GM23338 (cell line): ENCODE results near the gene SLC41A3. TPM values are rescaled to one million over a fixed set of nuclear protein-coding genes. Genes with fewer than 3 reads are reported as not detected.

Experiments
- ATAC-seq: fragments of 200-7000 bp; cut with Tn5 transposase; 3 replicates; pipeline ENCODE4 v1.9.1; 2020
- DNase-seq: peaks from one replicate; pipeline ENCODE4 v3.0.0-alpha.2; 2015; ENCODE audit warnings: low spot score
- H2AFZ ChIP-seq: fragments of 200-600 bp; sonication (generic); 2 replicates; pipeline ENCODE4 v1.8.0; 2016; ENCODE audit warnings: antibody characterized with exemption, mild to moderate bottlenecking, moderate library complexity
- H3F3A ChIP-seq: fragments of 200-600 bp; sonication (generic); replicated peaks from 2 replicates; pipeline ENCODE4 v1.8.0; 2017; ENCODE audit warnings: antibody characterized with exemption, mixed run types, low read depth
- H3K27ac ChIP-seq: fragments of 200-600 bp; sonication (generic); 2 replicates; pipeline ENCODE4 v1.6.1; 2016; ENCODE audit warnings: low read depth
- H3K27me3 ChIP-seq: fragments of 200-600 bp; sonication (generic); 2 replicates; pipeline ENCODE4 v1.8.0; 2016; ENCODE audit warnings: mild to moderate bottlenecking, mixed run types, moderate library complexity; ENCODE audit not compliant: insufficient read depth
- H3K36me3 ChIP-seq: fragments of 200-600 bp; sonication (generic); 2 replicates; pipeline ENCODE4 v1.8.0; 2016; ENCODE audit warnings: mild to moderate bottlenecking; ENCODE audit not compliant: insufficient read depth
- H3K4me1 ChIP-seq: fragments of 200-600 bp; sonication (generic); 2 replicates; pipeline ENCODE4 v1.8.0; 2016; ENCODE audit warnings: mild to moderate bottlenecking, moderate library complexity; ENCODE audit not compliant: insufficient read depth
- H3K4me2 ChIP-seq: fragments of 200-600 bp; sonication (generic); 2 replicates; pipeline ENCODE4 v1.7.1; 2017; ENCODE audit warnings: mixed run types
- H3K4me3 ChIP-seq: fragments of 200-600 bp; sonication (generic); 2 replicates; pipeline ENCODE4 v1.6.1; 2016; ENCODE audit warnings: mixed run types
- H3K79me2 ChIP-seq: fragments of 200-600 bp; sonication (generic); replicated peaks from 2 replicates; pipeline ENCODE4 v1.8.0; 2017; ENCODE audit warnings: mild to moderate bottlenecking; ENCODE audit not compliant: insufficient read depth
- H3K9me2 ChIP-seq: fragments of 200-600 bp; sonication (generic); 2 replicates; pipeline ENCODE4 v1.8.0; 2017; ENCODE audit not compliant: insufficient read depth
- H4K20me1 ChIP-seq: fragments of 200-600 bp; sonication (generic); replicated peaks from 2 replicates; pipeline ENCODE4 v1.8.0; 2017; ENCODE audit warnings: mild to moderate bottlenecking; ENCODE audit not compliant: insufficient read depth
- H3K27ac Mint-ChIP-seq: 2 replicates; pipeline ENCODE4 v1.8.0; 2020; ENCODE audit warnings: inconsistent platforms, mild to moderate bottlenecking, moderate library complexity, mixed read lengths
- H3K27me3 Mint-ChIP-seq: 3 replicates; pipeline ENCODE4 v1.8.0; 2022; ENCODE audit warnings: low read depth, mild to moderate bottlenecking, moderate library complexity, mixed read lengths, inconsistent platforms; ENCODE audit not compliant: insufficient read depth, poor library complexity
- H3K36me3 Mint-ChIP-seq: 3 replicates; pipeline ENCODE4 v1.8.0; 2021; ENCODE audit warnings: low read depth, mild to moderate bottlenecking, inconsistent platforms, moderate library complexity, mixed read lengths
- H3K4me1 Mint-ChIP-seq: 3 replicates; pipeline ENCODE4 v1.8.0; 2020; ENCODE audit warnings: mild to moderate bottlenecking, inconsistent platforms, mixed read lengths
- H3K4me3 Mint-ChIP-seq: 3 replicates; pipeline ENCODE4 v1.8.0; 2021; ENCODE audit warnings: moderate library complexity, mild to moderate bottlenecking, inconsistent platforms, mixed read lengths
- H3K9me3 Mint-ChIP-seq: 3 replicates; pipeline ENCODE4 v1.8.0; 2020; ENCODE audit warnings: moderate library complexity, mild to moderate bottlenecking, inconsistent platforms, mixed read lengths
- CREB1 ChIP-seq: fragments of 250-450 bp; sonication (Bioruptor Pico); IDR thresholded peaks from 2 replicates; pipeline ENCODE4 v1.5.0; 2020; ENCODE audit warnings: low read depth, mild to moderate bottlenecking, moderate library complexity
- CTCF ChIP-seq, 2 experiments: fragments of 200-600 bp in 1 of 2; sonication (generic) in 1 of 2; conservative IDR thresholded peaks; 2 replicates each; pipeline versions ENCODE4 v1.5.1 to v1.6.1; 2016 to 2017; ENCODE audit warnings: antibody characterized with exemption in 2 of 2, low read depth in 2 of 2, mild to moderate bottlenecking in 2 of 2, moderate library complexity in 1 of 2
- ETS1 ChIP-seq: IDR thresholded peaks from 2 replicates; pipeline ENCODE4 v1.6.1; 2016; ENCODE audit warnings: antibody characterized with exemption
- EZH2 ChIP-seq: fragments of 200-600 bp; sonication (generic); IDR thresholded peaks from one replicate; pipeline ENCODE4 v1.8.0; 2017; ENCODE audit warnings: antibody characterized with exemption, mild to moderate bottlenecking, low read depth; ENCODE audit not compliant: unreplicated experiment
- EZH2phosphoT487 ChIP-seq: fragments of 200-600 bp; sonication (generic); IDR thresholded peaks from one replicate; pipeline ENCODE4 v1.8.1; 2018; ENCODE audit warnings: antibody characterized with exemption; ENCODE audit not compliant: unreplicated experiment
- JUNB ChIP-seq: IDR thresholded peaks from one replicate; pipeline ENCODE4 v1.6.1; 2016; ENCODE audit warnings: antibody characterized with exemption; ENCODE audit not compliant: unreplicated experiment
- NANOG ChIP-seq: IDR thresholded peaks from 2 replicates; pipeline ENCODE4 v1.6.1; 2016; ENCODE audit warnings: antibody characterized with exemption, borderline replicate concordance
- POLR2AphosphoS5 ChIP-seq: IDR thresholded peaks from 2 replicates; pipeline ENCODE4 v1.6.1; 2016; ENCODE audit warnings: antibody characterized with exemption, low read depth
- REST ChIP-seq: IDR thresholded peaks from one replicate; pipeline ENCODE4 v1.6.1; 2018; ENCODE audit warnings: antibody characterized with exemption; ENCODE audit not compliant: unreplicated experiment
- STAT1 ChIP-seq: IDR thresholded peaks from one replicate; pipeline ENCODE4 v1.6.1; 2016; ENCODE audit warnings: antibody characterized with exemption; ENCODE audit not compliant: unreplicated experiment
- ZNF114 ChIP-seq: fragments of 250-450 bp; sonication (Bioruptor Pico); IDR thresholded peaks from 2 replicates; pipeline ENCODE4 v1.5.0; 2020; ENCODE audit warnings: mild to moderate bottlenecking, moderate library complexity
- ZNF331 ChIP-seq: fragments of 250-450 bp; sonication (Bioruptor Pico); IDR thresholded peaks from 2 replicates; pipeline ENCODE4 v1.5.0; 2020; ENCODE audit warnings: low read depth, mild to moderate bottlenecking, moderate library complexity
- ZNF462 ChIP-seq: fragments of 250-450 bp; sonication (Bioruptor Pico); IDR thresholded peaks from 2 replicates; pipeline ENCODE4 v1.5.0; 2020; ENCODE audit warnings: mild to moderate bottlenecking, moderate library complexity
- polyA plus RNA-seq: library from polyadenylated mRNA; unstranded; fragments of >200 nt; fragmentation: Nextera tagmentation; extraction: Ambion mirVana; gene quantifications from 2 replicates; pipeline ENCODE4 v1.2.1, GENCODE V29; 2016
- total RNA-seq: library from RNA; depleted of rRNA; stranded (reverse); fragments of >200 nt; shearing (Covaris generic); gene quantifications from 2 replicates; pipeline ENCODE4 v1.2.3, GENCODE V29; 2014

SLC41A3 gene
- total and polyA plus RNA-seq, 2 experiments from 2014 or later: 12.1 to 29.8 TPM

- Histone ChIP-seq H3K4me3 (no peak overlapping the region), H3K4me2 (no peak overlapping the region), H3K79me2 (no peaks in the 10 kb centered on the region), H3K27ac (no peak overlapping the region), H4K20me1 (no peaks in the 10 kb centered on the region), H3K27me3 (no peaks in the 10 kb centered on the region), H3K9me2 (0 out of 2 replicates have a peak, but pooled peaks cover 6% of the 10 kb centered on the region), H3K4me1 (0 out of 2 replicates have a peak, but pooled peaks cover 8% of the 10 kb centered on the region), H3K36me3 (no peaks in the 10 kb centered on the region; the same call in 1 of the 2 replicates), H2AFZ (no peak overlapping the region), H3F3A (no peaks in the 10 kb centered on the region)
- DNase-seq: no peak
- no peak for ATAC-seq
- Mint-ChIP-seq H3K4me3 (no peak overlapping the region), H3K27ac (no peak overlapping the region), H3K4me1 (peaks cover 13% of the 10 kb centered on the region), H3K27me3 (peaks cover 7% of the 10 kb centered on the region), H3K36me3 (peaks cover 29% of the 10 kb centered on the region), H3K9me3 (peaks cover 19% of the 10 kb centered on the region)
- TF ChIP-seq NANOG (no peak), REST (no peak), ZNF462 (CRISPR knock-in tag) (no peak), EZH2phosphoT487 (no peak), STAT1 (no peak), JUNB (no peak), EZH2 (no peak), ZNF331 (CRISPR knock-in tag) (no peak), CTCF (conservative IDR thresholded peaks at IDR 0.05; ENCODE audit: low read depth in 2 of 2) (no peak), ZNF114 (no peak), POLR2AphosphoS5 (no peak), ETS1 (no peak), CREB1 (CRISPR knock-in tag) (no peak)
Measured at GRCh38 chr3:126035362-126036050, 48.4 kb downstream of the SLC41A3 start.
